Heart left ventricle (tissue), 13 donors: ENCODE results near the gene TRPV5.

Experiments used
- CTCF ChIP-seq, 12 donors: fragments of 200-600 bp; sonication (generic) in 4 of 12; IDR thresholded peaks; one replicate each; pipeline versions ENCODE4 v1.5.0 to v1.8.0; 2018 to 2022; ENCODE audit warnings: antibody characterized with exemption in 12 of 12, mild to moderate bottlenecking in 5 of 12
- POLR2A ChIP-seq, 2 donors: fragments of 450-650 bp; IDR thresholded peaks; one replicate each; pipeline ENCODE4 v1.6.1; 2017; ENCODE audit warnings: antibody characterized with exemption in 2 of 2, mild to moderate bottlenecking in 2 of 2, moderate library complexity in 2 of 2
- donor health status: ischemic (EF 13 %, LVEDD 7.1; RV severe dilation, severe dysfunction).
- donor health status: DM: no; HTN: yes; CAD: no.
- donor health status: DM: no; HTN: no; CAD: no.
- donor health status: ischemic (EF 25% LVEDD 6.9; RV normal size, moderate dysfunction).
- donor health status: ischemic (EF 25% LVEDD 5.7; RV mildly dilated, moderate dysfunction).
- donor health status: ischemic (EF 35%, LVEDD 5.7; RV mildly dilated, moderate dysfunction).
- donor health status: nonischemic (EF 11% LVEDD 7.7; RV severe dilation, severe dysfunction).
- donor health status: DM: yes; HTN: yes; CAD: no.
- donor health status: PGD.
- donor health status: ischemic (EF 29% LVEDD 5.4; RV normal size, mild dysfunction).
- donor health status: nonischemic (EF 23%, LVEDD 6.1; RV moderate dilation, normal function).

- TF ChIP-seq CTCF (IDR thresholded peaks at IDR 0.05) (no peak), POLR2A (IDR thresholded peaks at IDR 0.05) (no peak)
Observed at GRCh38 chr7:142943706-142944268, 10.2 kb upstream of the TRPV5 start.
